Measurements from ENCODE around the gene RAB31. TPM values are rescaled to one million over a fixed set of nuclear protein-coding genes. Genes with fewer than 3 reads are reported as not detected.

RAB31 gene
- total and polyA plus RNA-seq, 2 of the 13 experiments (the other 11 are each of a cell fraction or from before 2014, with no cell fraction given), result 1.1 to 1.7 TPM

GRCh38 chr18:9822587-9823185 is 114.6 kb downstream of the RAB31 start:
- Histone ChIP-seq H4K20me1 (ENCODE audit: insufficient read depth, low read length) (no peaks in the 10 kb centered on the region), H3K79me2 (ENCODE audit: insufficient read depth, low read length) (no peaks in the 10 kb centered on the region), H3K9me3 (ENCODE audit: low read length) (no peaks in the 10 kb centered on the region), H3K36me3 (replicated peaks in 1 of 2; ENCODE audit: control insufficient read depth in 1 of 2, insufficient read depth in 2 of 2, low read length in 2 of 2) (no peaks in the 10 kb centered on the region), H2AFZ (ENCODE audit: low read length) (no peak overlapping the region), H3K4me2 (ENCODE audit: low read depth, low read length) (no peak overlapping the region), H3K4me3 (replicated peaks in 1 of 3; ENCODE audit: insufficient read depth in 1 of 3, low read depth in 2 of 3, low read length in 3 of 3) (no peak overlapping the region), H3K27me3 (ENCODE audit: control insufficient read depth in 1 of 2, insufficient read depth in 2 of 2, low read length in 2 of 2) (no peaks in the 10 kb centered on the region), H3K27ac (ENCODE audit: extremely low read length, insufficient read depth, low read length) (no peak overlapping the region), H3K9ac (ENCODE audit: insufficient read depth, low read depth, low read length) (no peak overlapping the region), H3K4me1 (ENCODE audit: insufficient read depth, low read length) (peaks cover 23% of the 10 kb centered on the region)
- FAIRE-seq, result no peak
- in situ Hi-C loops (cut with HindIII; ENCODE audit: extremely low pct_ligation_motif_present, low pct_unique_long_range_greater_than_20kb) (no loop called here), intact Hi-C loops (cut with micrococcal nuclease; ENCODE audit: unreplicated experiment) (no loop called here)
- ATAC-seq, result no peak
- ChIA-PET POLR2A (no interaction called here), CTCF (ENCODE audit: low intra/inter-chr PET ratio, low total read pairs) (no interaction called here)
- BruUV-seq (replicated peaks), result no TSS peak
- 71% methylated on average over 11 of the region's 11 CpGs for WGBS (ENCODE audit: low lambda C conversion rate)
- TF ChIP-seq MZF1 (CRISPR knock-in tag; IDR thresholded peaks at IDR 0.05; ENCODE audit: borderline replicate concordance) (no peak), NFRKB (IDR thresholded peaks at IDR 0.05) (no peak), SSRP1 (CRISPR knock-in tag; IDR thresholded peaks at IDR 0.05) (no peak), HHEX (CRISPR knock-in tag; IDR thresholded peaks at IDR 0.05) (no peak), SIX1 (CRISPR knock-in tag; IDR thresholded peaks at IDR 0.05; ENCODE audit: borderline replicate concordance) (no peak)
- no peak for DNase-seq (ENCODE audit: low spot score)

GRCh38 chr18:9823805-9824473 is 115.8 kb downstream of the RAB31 start:
- Histone ChIP-seq H3K36me3 (replicated peaks in 1 of 2; ENCODE audit: control insufficient read depth in 1 of 2, insufficient read depth in 2 of 2, low read length in 2 of 2) (no peaks in the 10 kb centered on the region), H4K20me1 (ENCODE audit: insufficient read depth, low read length) (no peaks in the 10 kb centered on the region), H3K4me1 (ENCODE audit: insufficient read depth, low read length) (peaks cover 23% of the 10 kb centered on the region), H2AFZ (ENCODE audit: low read length) (no peak overlapping the region), H3K27me3 (ENCODE audit: control insufficient read depth in 1 of 2, insufficient read depth in 2 of 2, low read length in 2 of 2) (no peaks in the 10 kb centered on the region), H3K9ac (ENCODE audit: insufficient read depth, low read depth, low read length) (no peak overlapping the region), H3K4me2 (ENCODE audit: low read depth, low read length) (no peak overlapping the region), H3K27ac (ENCODE audit: extremely low read length, insufficient read depth, low read length) (no peak overlapping the region), H3K79me2 (ENCODE audit: insufficient read depth, low read length) (no peaks in the 10 kb centered on the region), H3K9me3 (ENCODE audit: low read length) (no peaks in the 10 kb centered on the region), H3K4me3 (replicated peaks in 1 of 3; ENCODE audit: insufficient read depth in 1 of 3, low read depth in 2 of 3, low read length in 3 of 3) (no peak overlapping the region)
- no TSS peak for BruUV-seq (replicated peaks)
- DNase-seq (ENCODE audit: low spot score) (no peak), FAIRE-seq (no peak), ATAC-seq (no peak)
- CTCF ChIA-PET (ENCODE audit: low intra/inter-chr PET ratio, low total read pairs), result no interaction called here
- intact Hi-C loops (cut with micrococcal nuclease; ENCODE audit: unreplicated experiment), result no loop called here
- POLR2A ChIA-PET, result no interaction called here
- in situ Hi-C loops (cut with HindIII; ENCODE audit: extremely low pct_ligation_motif_present, low pct_unique_long_range_greater_than_20kb), result no loop called here
- 53% methylated on average over 4 of the region's 4 CpGs for WGBS (ENCODE audit: low lambda C conversion rate)
- TF ChIP-seq DPF2 (CRISPR knock-in tag; IDR thresholded peaks at IDR 0.05; ENCODE audit: borderline replicate concordance, low read depth) (no peak), ZNF678 (CRISPR knock-in tag; IDR thresholded peaks at IDR 0.05) (no peak), HDAC2 (CRISPR knock-in tag; IDR thresholded peaks at IDR 0.05) (no peak), NFRKB (IDR thresholded peaks at IDR 0.05) (no peak), ZNF572 (CRISPR knock-in tag; IDR thresholded peaks at IDR 0.05) (no peak), ZNF75D (CRISPR knock-in tag; IDR thresholded peaks at IDR 0.05; ENCODE audit: borderline replicate concordance) (no peak), IKZF5 (CRISPR knock-in tag; IDR thresholded peaks at IDR 0.05) (no peak), ZNF775 (CRISPR knock-in tag; IDR thresholded peaks at IDR 0.05; ENCODE audit: borderline replicate concordance) (no peak), FOXC1 (CRISPR knock-in tag; IDR thresholded peaks at IDR 0.05; ENCODE audit: borderline replicate concordance) (no peak), SCMH1 (CRISPR knock-in tag; IDR thresholded peaks at IDR 0.05; ENCODE audit: borderline replicate concordance) (no peak), ZNF816 (CRISPR knock-in tag; IDR thresholded peaks at IDR 0.05; ENCODE audit: borderline replicate concordance) (no peak), ATF4 (CRISPR knock-in tag; IDR thresholded peaks at IDR 0.05) (no peak), ZNF343 (CRISPR knock-in tag; IDR thresholded peaks at IDR 0.05) (no peak), DMAP1 (CRISPR knock-in tag; IDR thresholded peaks at IDR 0.05) (no peak), ZEB1 (IDR thresholded peaks at IDR 0.05; ENCODE audit: insufficient replicate concordance, low read depth) (no peak)
